Endothelial cell of umbilical vein (primary cell): ENCODE results near the gene EGLN1.

ENCODE experiments used
- EZH2 ChIP-seq: IDR thresholded peaks from 2 replicates; pipeline ENCODE4 v1.6.1; 2012; ENCODE audit warnings: borderline replicate concordance, low read depth, mild to moderate bottlenecking, moderate library complexity, low read length, inconsistent platforms; ENCODE audit not compliant: severe bottlenecking
- JUN ChIP-seq: IDR thresholded peaks from 2 replicates; pipeline ENCODE4 v1.6.1; 2011; ENCODE audit warnings: borderline replicate concordance, low read depth; ENCODE audit not compliant: insufficient read length, insufficient read depth
- MAX ChIP-seq: IDR thresholded peaks from 2 replicates; pipeline ENCODE4 v1.6.1; 2011; ENCODE audit not compliant: insufficient read depth, insufficient read length
- POLR2A ChIP-seq: IDR thresholded peaks from 2 replicates; pipeline ENCODE4 v1.6.1; 2012; ENCODE audit warnings: low read depth, mild to moderate bottlenecking, control low read depth, low read length
- POLR2AphosphoS5 ChIP-seq: IDR thresholded peaks from 2 replicates; pipeline ENCODE4 v1.6.1; 2012; ENCODE audit warnings: low read depth, mild to moderate bottlenecking, control low read depth, low read length, moderate library complexity; ENCODE audit not compliant: insufficient read depth
- TF ChIP-seq, protein P1 (sequence below), 2 donors: IDR thresholded peaks; 1 replicate in 1 of 2; 2 replicates in 1 of 2; pipeline ENCODE4 v1.5.1; 2011; ENCODE audit warnings: low read length in 2 of 2, mild to moderate bottlenecking in 2 of 2, moderate library complexity in 2 of 2, control low read depth in 1 of 2, inconsistent platforms in 1 of 2, low read depth in 1 of 2; ENCODE audit not compliant: insufficient read depth in 1 of 2; ENCODE audit errors: extremely low read depth in 1 of 2

DNA sequence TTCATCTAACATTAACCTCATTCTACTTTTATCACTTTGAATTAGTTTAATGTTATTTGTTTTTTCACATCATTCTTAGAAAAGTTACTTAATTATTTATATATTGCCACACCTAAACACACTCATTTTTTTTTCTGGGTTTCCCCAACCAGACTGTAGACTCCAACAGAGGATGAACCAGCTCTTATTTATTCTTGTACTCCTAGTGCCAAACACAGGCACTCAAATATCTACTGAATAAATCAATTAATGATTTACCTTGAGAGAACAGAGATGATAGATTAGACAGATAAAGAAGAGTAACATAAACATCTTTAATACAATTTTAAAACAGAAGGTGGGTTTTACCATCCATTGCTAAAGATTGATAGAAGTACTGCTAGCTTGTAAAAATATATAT, 35.6 kb downstream of the EGLN1 start:
- TF ChIP-seq, protein P1, sequence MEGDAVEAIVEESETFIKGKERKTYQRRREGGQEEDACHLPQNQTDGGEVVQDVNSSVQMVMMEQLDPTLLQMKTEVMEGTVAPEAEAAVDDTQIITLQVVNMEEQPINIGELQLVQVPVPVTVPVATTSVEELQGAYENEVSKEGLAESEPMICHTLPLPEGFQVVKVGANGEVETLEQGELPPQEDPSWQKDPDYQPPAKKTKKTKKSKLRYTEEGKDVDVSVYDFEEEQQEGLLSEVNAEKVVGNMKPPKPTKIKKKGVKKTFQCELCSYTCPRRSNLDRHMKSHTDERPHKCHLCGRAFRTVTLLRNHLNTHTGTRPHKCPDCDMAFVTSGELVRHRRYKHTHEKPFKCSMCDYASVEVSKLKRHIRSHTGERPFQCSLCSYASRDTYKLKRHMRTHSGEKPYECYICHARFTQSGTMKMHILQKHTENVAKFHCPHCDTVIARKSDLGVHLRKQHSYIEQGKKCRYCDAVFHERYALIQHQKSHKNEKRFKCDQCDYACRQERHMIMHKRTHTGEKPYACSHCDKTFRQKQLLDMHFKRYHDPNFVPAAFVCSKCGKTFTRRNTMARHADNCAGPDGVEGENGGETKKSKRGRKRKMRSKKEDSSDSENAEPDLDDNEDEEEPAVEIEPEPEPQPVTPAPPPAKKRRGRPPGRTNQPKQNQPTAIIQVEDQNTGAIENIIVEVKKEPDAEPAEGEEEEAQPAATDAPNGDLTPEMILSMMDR (IDR thresholded peaks at IDR 0.05; ENCODE audit: extremely low read depth in 1 of 2, insufficient read depth in 1 of 2, low read depth in 1 of 2, low read length in 2 of 2), result no peak
- TF ChIP-seq POLR2AphosphoS5, result no peak
- no peak for TF ChIP-seq EZH2
- TF ChIP-seq POLR2A, result no peak
- no peak for TF ChIP-seq MAX
- TF ChIP-seq JUN, result no peak
